AG04450 (cell line): ENCODE results near the gene HERC4. TPM values are rescaled to one million over a fixed set of nuclear protein-coding genes. Genes with fewer than 3 reads are reported as not detected.
"Not testable (repeated sequence)": the region's sequence is repeated elsewhere in the genome, so short reads cannot be mapped to it uniquely, and the experiment has no call there.

Experiments
- CTCF ChIA-PET: fragments of 300-600, 350-600 bp; formaldehyde crosslinking; extraction: SDS; loops from one replicate; lab custom pipeline; 2022; ENCODE audit warnings: antibody characterized with exemption, inconsistent platforms; lab: Charles Lee
- POLR2A ChIA-PET: fragments of 350-600 bp; formaldehyde crosslinking; extraction: SDS; loops from one replicate; lab custom pipeline; 2021; ENCODE audit warnings: antibody characterized with exemption, inconsistent platforms; lab: Yijun Ruan, JAX
- DNase-seq: peaks from one replicate; pipeline ENCODE4 v3.0.0-alpha.2; 2011; ENCODE audit warnings: low read depth, low spot score
- H3K27ac ChIP-seq: one replicate; pipeline ENCODE4 v1.5.1; 2012; ENCODE audit warnings: low read depth, low read length, control low read depth
- H3K27me3 ChIP-seq: one replicate; pipeline ENCODE4 v1.6.0; 2012; ENCODE audit warnings: low read length; ENCODE audit not compliant: control insufficient read depth, insufficient read depth
- H3K4me3 ChIP-seq: 2 replicates; pipeline ENCODE4 v1.5.1; 2011; ENCODE audit warnings: mild to moderate bottlenecking, low read depth, low read length, control low read depth
- H3K9me3 ChIP-seq: 2 replicates; pipeline ENCODE4 v1.5.1; 2012; ENCODE audit warnings: low read length; ENCODE audit not compliant: control insufficient read depth, insufficient read depth
- polyA plus RNA-seq: library from polyadenylated mRNA; depleted of rRNA; stranded (reverse); fragments of >200 nt; gene quantifications from 2 replicates; pipeline ENCODE4 v1.2.3, GENCODE V29; 2011
- TF ChIP-seq, protein P1 (sequence below): IDR thresholded peaks from 2 replicates; pipeline ENCODE4 v1.5.1; 2011; ENCODE audit warnings: low read depth, low read length, control low read depth, inconsistent platforms

HERC4 gene
- polyA plus RNA-seq, 1 experiment, result 59.1 TPM

DNA sequence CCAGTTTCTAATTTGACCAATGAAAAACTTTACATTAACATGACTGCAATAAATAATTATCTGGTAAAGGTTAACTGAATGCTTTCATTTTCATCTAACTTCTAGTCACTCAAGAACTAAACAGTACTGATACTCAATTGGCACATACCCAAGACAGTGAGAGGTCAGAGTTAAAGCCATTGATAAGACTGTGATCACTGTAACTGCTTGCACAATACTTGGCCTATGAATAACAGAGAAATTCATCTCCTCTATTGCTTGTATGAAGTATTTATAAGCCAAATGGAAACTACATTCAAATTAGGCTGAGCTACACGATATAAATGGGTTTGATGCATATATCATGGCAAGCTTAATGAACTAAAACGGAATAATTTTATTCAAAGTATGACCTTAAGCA, 43.0 kb downstream of the HERC4 start:
- Histone ChIP-seq H3K9me3 (no peaks in the 10 kb centered on the region), H3K27ac (no peak overlapping the region), H3K4me3 (no peak overlapping the region), H3K27me3 (no peaks in the 10 kb centered on the region)
- ChIA-PET POLR2A (no interaction called here), CTCF (interaction anchor here (1.1 to 1.5 kb wide), 2 partner anchors 51 to 124 kb away, joined by 3 read pairs; no protein-coding TSS in a partner anchor)
- TF ChIP-seq, protein P1, sequence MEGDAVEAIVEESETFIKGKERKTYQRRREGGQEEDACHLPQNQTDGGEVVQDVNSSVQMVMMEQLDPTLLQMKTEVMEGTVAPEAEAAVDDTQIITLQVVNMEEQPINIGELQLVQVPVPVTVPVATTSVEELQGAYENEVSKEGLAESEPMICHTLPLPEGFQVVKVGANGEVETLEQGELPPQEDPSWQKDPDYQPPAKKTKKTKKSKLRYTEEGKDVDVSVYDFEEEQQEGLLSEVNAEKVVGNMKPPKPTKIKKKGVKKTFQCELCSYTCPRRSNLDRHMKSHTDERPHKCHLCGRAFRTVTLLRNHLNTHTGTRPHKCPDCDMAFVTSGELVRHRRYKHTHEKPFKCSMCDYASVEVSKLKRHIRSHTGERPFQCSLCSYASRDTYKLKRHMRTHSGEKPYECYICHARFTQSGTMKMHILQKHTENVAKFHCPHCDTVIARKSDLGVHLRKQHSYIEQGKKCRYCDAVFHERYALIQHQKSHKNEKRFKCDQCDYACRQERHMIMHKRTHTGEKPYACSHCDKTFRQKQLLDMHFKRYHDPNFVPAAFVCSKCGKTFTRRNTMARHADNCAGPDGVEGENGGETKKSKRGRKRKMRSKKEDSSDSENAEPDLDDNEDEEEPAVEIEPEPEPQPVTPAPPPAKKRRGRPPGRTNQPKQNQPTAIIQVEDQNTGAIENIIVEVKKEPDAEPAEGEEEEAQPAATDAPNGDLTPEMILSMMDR, result no peak
- DNase-seq, result no peak

DNA sequence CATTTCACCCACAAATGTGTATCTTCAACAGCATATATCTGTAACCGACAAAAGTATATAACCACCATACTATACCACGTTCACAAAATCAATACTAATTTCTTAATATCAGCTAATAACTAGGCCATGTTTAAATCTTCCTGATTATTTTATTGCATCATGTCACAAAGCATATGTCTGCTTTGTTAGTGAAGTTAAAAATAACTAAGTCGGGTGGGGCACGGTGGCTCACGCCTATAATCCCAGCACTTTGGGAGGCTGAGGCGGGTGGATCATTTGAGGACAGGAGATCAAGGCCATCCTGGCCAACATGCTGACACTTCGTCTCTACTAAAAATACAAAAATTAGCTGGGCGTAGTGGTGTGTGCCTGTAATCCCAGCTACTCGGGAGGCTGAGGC, 47.7 kb downstream of the HERC4 start:
- no peak for DNase-seq
- Histone ChIP-seq H3K4me3 (no peak overlapping the region), H3K9me3 (no peaks in the 10 kb centered on the region), H3K27ac (no peak overlapping the region), H3K27me3 (no peaks in the 10 kb centered on the region)
- ChIA-PET CTCF (no interaction called here), POLR2A (no interaction called here)
- TF ChIP-seq, protein P1, result no peak

DNA sequence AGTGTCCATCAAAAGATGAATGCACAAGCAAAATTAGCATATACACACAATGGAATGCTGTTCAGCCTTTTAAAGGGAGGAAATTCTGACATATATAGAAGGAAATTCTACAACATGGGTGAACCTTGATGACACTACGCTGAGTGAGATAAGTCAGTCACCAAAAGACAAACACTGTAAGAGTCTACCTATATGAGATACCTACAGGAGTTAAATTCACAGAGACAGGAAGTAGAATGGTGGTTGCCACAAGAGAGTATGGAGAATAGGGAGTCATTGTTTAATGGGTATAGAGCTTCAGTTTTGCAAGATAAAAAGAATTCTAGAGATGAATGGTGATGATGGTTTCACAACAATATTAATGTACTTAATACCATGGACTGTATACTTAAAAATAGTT, 51.8 kb downstream of the HERC4 start:
- ChIA-PET CTCF (no interaction called here), POLR2A (no interaction called here)
- H3K9me3 ChIP-seq, result no peaks in the 10 kb centered on the region
- H3K27ac ChIP-seq, result no peak overlapping the region
- TF ChIP-seq, protein P1, result no peak
- no peaks in the 10 kb centered on the region for H3K27me3 ChIP-seq
- no peak overlapping the region for H3K4me3 ChIP-seq
- no peak for DNase-seq

DNA sequence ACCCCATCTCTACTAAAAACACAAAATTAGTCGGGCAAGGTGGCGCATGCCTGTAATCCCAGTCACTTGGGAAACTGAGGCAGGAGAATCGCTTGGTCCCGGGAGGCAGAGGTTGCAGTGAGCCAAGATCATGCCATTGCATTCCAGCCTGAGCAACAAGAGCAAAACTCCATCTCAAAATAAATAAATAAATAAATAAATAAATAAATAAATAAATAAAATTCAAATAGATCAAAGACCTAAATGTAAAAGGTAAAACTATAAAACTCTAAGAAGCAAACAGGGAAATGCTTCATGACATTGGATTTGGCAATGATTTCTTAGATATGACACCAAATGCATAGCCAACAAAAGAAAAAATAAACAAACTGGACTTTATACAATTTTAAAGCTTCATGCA, 52.8 kb downstream of the HERC4 start:
- H3K4me3 ChIP-seq, H3K27ac ChIP-seq, H3K27me3 ChIP-seq, H3K9me3 ChIP-seq, POLR2A ChIA-PET, CTCF ChIA-PET, DNase-seq: not testable (repeated sequence)

DNA sequence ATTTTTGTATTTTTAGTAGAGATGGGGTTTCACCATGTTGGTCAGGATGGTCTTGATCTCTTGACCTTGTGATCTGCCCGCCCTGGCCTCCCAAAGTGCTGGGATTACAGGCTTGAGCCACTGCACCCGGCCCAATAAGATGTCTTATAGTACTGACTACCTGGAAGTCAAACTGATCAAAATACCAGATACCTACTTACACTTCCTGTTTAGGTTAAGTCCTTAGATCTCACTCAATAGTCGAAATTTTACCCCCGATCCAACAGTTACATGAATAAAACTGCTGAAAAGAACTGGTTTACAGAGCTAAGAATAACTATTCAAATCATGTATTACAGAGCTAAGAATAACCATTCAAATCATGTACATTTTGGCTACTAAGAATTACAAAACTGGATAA, 58.6 kb downstream of the HERC4 start:
- DNase-seq, H3K27me3 ChIP-seq, H3K27ac ChIP-seq, H3K4me3 ChIP-seq, CTCF ChIA-PET, POLR2A ChIA-PET, H3K9me3 ChIP-seq: not testable (repeated sequence)

DNA sequence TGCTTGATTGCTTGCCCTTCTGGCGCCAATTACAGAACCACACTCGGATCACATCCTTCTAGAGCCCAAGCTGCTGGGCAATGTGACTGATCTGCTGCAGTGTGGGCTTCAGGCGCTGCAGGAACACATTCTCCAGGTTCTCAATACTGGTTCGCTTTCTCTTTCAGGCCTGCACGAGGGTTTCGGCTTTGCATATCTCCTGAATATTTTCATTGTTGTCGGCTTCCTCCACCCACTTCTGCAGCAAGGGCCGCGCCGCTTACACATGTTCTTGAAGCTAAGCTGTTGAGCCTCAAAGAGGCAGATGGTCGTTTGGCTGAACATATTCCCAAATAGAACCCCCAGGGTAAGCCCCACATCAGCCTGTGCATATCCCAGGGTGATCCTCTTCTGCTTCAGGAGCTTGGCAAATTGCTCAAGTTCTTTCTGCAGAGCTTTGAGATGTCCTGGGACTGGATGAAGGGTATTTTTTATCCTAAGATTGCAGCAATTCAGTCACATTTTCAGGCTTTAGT, 64.6 kb downstream of the HERC4 start:
- no peak overlapping the region for H3K27ac ChIP-seq
- DNase-seq, result no peak
- TF ChIP-seq, protein P1, result no peak
- CTCF ChIA-PET, result interaction anchor here (1.3 kb wide), 1 partner anchor 202 kb away, joined by 4 read pairs; no protein-coding TSS in a partner anchor
- POLR2A ChIA-PET, result no interaction called here
- H3K27me3 ChIP-seq, result no peaks in the 10 kb centered on the region
- no peak overlapping the region for H3K4me3 ChIP-seq
- no peaks in the 10 kb centered on the region for H3K9me3 ChIP-seq
